ENCODE data around the gene TP53BP1. TPM values are rescaled to one million over a fixed set of nuclear protein-coding genes. Genes with fewer than 3 reads are reported as not detected.

Gene TP53BP1
- polyA plus RNA-seq, 3 donors, result 1.8 to 6.7 (median 3.1) TPM

- Histone ChIP-seq H2AFZ (ENCODE audit: insufficient read depth, low read depth, low read length, poor library complexity, severe bottlenecking) (no peak overlapping the region), H3K27me3 (ENCODE audit: control insufficient read depth in 2 of 2, insufficient read depth in 2 of 2, low read length in 2 of 2) (no peaks in the 10 kb centered on the region), H4K20me1 (ENCODE audit: insufficient read depth, low read length) (no peaks in the 10 kb centered on the region), H3K4me1 (ENCODE audit: control insufficient read depth in 1 of 2, insufficient read depth in 2 of 2, low read length in 2 of 2) (no peaks in the 10 kb centered on the region), H3K4me3 (replicated peaks in 1 of 3; ENCODE audit: low read depth in 2 of 3, low read length in 3 of 3) (no peak overlapping the region), H3K27ac (ENCODE audit: low read depth in 1 of 2, low read length in 2 of 2) (no peak overlapping the region), H3K9me3 (replicated peaks in 1 of 2; ENCODE audit: control insufficient read depth in 1 of 2, insufficient read depth in 1 of 2, low read length in 2 of 2) (no peaks in the 10 kb centered on the region), H3K79me2 (ENCODE audit: insufficient read depth, low read length) (no peaks in the 10 kb centered on the region), H3K36me3 (replicated peaks in 1 of 2; ENCODE audit: control insufficient read depth in 1 of 2, insufficient read depth in 2 of 2, low read length in 2 of 2) (peaks cover 80 to 83% of the 10 kb centered on the region in 2 donors), H3K4me2 (replicated peaks; ENCODE audit: extremely low read depth, low read length, poor library complexity, severe bottlenecking) (no peak overlapping the region), H3K9ac (ENCODE audit: insufficient read depth, low read length, poor library complexity, severe bottlenecking) (no peak overlapping the region)
- TF ChIP-seq CTCF (IDR thresholded peaks at IDR 0.05), result no peak
- H3K27ac Mint-ChIP-seq, result no peak overlapping the region
- peaks cover 80 to 84% of the 10 kb centered on the region in 2 donors for H3K36me3 Mint-ChIP-seq
- no CpG with 5 or more reads among the region's 2 CpGs for WGBS (ENCODE audit: insufficient coverage)
- intact Hi-C loops (cut with micrococcal nuclease), result no loop called here
- no peak for DNase-seq
- H3K4me1 Mint-ChIP-seq, result peaks cover 3% of the 10 kb centered on the region
- H3K9me3 Mint-ChIP-seq, result peaks cover 0 to 2% (median 0%) of the 10 kb centered on the region in 7 donors
- H3K4me3 Mint-ChIP-seq, result no peak overlapping the region
- no peaks in the 10 kb centered on the region for H3K27me3 Mint-ChIP-seq (ENCODE audit: low read depth in 3 of 3)
Observed at GRCh38 chr15:43406189-43406588, 86.8 kb downstream of the TP53BP1 start.

DNA sequence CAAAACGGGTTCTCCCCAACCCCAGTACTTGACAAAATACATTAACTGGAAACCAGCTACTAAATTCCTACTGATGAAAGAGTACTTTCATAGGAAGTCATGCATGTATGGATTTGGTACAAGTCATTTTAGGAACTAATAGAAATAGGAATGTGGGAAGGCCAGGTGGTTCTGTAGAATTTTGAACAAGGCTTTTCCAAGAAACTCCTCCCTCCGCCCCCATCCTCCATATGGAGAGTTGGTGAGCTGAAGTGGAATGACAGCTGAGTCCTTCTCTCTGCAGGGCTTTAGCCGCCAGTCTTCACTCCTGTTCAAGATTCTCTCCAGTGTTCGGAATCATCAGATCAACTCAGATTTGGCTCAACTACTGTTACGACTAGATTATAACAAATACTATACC lies 88.8 kb downstream of the TP53BP1 start:
- Histone ChIP-seq H3K4me1 (ENCODE audit: control insufficient read depth in 1 of 2, insufficient read depth in 2 of 2, low read length in 2 of 2) (no peaks in the 10 kb centered on the region), H3K9me3 (replicated peaks in 1 of 2; ENCODE audit: control insufficient read depth in 1 of 2, insufficient read depth in 1 of 2, low read length in 2 of 2) (no peaks in the 10 kb centered on the region), H3K36me3 (replicated peaks in 1 of 2; ENCODE audit: control insufficient read depth in 1 of 2, insufficient read depth in 2 of 2, low read length in 2 of 2) (peaks cover 87 to 99% of the 10 kb centered on the region in 2 donors), H3K27ac (ENCODE audit: low read depth in 1 of 2, low read length in 2 of 2) (no peak overlapping the region), H3K4me2 (replicated peaks; ENCODE audit: extremely low read depth, low read length, poor library complexity, severe bottlenecking) (no peak overlapping the region), H3K9ac (ENCODE audit: insufficient read depth, low read length, poor library complexity, severe bottlenecking) (no peak overlapping the region), H3K79me2 (ENCODE audit: insufficient read depth, low read length) (no peaks in the 10 kb centered on the region), H4K20me1 (ENCODE audit: insufficient read depth, low read length) (no peaks in the 10 kb centered on the region), H3K4me3 (replicated peaks in 1 of 3; ENCODE audit: low read depth in 2 of 3, low read length in 3 of 3) (no peak overlapping the region), H3K27me3 (ENCODE audit: control insufficient read depth in 2 of 2, insufficient read depth in 2 of 2, low read length in 2 of 2) (no peaks in the 10 kb centered on the region), H2AFZ (ENCODE audit: insufficient read depth, low read depth, low read length, poor library complexity, severe bottlenecking) (no peak overlapping the region)
- Mint-ChIP-seq H3K27me3 (ENCODE audit: low read depth in 3 of 3) (no peaks in the 10 kb centered on the region), H3K4me3 (no peak overlapping the region), H3K4me1 (no peaks in the 10 kb centered on the region), H3K27ac (peak overlapping the region in 2 of 7 donors; percentile 36 to 65), H3K36me3 (peaks cover 81 to 98% of the 10 kb centered on the region in 2 donors), H3K9me3 (peaks cover 0 to 2% (median 0%) of the 10 kb centered on the region in 7 donors)
- TF ChIP-seq CTCF (IDR thresholded peaks at IDR 0.05), result no peak
- intact Hi-C loops (cut with micrococcal nuclease), result no loop called here
- no peak for DNase-seq
- no CpG with 5 or more reads among the region's 5 CpGs for WGBS (ENCODE audit: insufficient coverage)
